ENCODE measurements around the gene UTP14C.
"Not testable (repeated sequence)": the region's sequence is repeated elsewhere in the genome, so short reads cannot be mapped to it uniquely, and the experiment has no call there.

DNA sequence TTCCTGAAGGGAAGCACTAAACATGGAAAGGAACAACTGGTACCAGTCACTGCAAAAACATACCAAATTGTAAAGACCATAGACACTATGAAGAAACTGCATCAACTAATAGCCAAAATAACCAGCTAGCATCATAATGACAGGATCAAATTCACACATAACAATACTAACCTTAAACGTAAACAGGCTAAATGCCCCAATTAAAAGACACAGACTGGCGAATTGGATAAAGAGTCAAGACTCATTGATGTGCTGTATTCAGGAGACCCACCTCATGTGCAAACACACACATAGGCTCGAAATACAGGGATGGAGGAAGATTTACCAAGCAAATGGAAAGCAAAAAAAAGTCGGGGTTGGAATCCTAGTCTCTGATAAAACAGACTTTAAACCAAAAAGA, 39.6 kb upstream of the UTP14C start:
- TF ChIP-seq EZH2 (IDR thresholded peaks at IDR 0.05; ENCODE audit: borderline replicate concordance, insufficient read depth, low read depth, low read length, poor library complexity, severe bottlenecking) = not testable (repeated sequence)
- TF ChIP-seq, protein P1, sequence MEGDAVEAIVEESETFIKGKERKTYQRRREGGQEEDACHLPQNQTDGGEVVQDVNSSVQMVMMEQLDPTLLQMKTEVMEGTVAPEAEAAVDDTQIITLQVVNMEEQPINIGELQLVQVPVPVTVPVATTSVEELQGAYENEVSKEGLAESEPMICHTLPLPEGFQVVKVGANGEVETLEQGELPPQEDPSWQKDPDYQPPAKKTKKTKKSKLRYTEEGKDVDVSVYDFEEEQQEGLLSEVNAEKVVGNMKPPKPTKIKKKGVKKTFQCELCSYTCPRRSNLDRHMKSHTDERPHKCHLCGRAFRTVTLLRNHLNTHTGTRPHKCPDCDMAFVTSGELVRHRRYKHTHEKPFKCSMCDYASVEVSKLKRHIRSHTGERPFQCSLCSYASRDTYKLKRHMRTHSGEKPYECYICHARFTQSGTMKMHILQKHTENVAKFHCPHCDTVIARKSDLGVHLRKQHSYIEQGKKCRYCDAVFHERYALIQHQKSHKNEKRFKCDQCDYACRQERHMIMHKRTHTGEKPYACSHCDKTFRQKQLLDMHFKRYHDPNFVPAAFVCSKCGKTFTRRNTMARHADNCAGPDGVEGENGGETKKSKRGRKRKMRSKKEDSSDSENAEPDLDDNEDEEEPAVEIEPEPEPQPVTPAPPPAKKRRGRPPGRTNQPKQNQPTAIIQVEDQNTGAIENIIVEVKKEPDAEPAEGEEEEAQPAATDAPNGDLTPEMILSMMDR (IDR thresholded peaks at IDR 0.05) = not testable (repeated sequence)
